SK-N-SH (cell line): Measurements from ENCODE around the gene MRPS9.
A peak's percentile ranks its signal among the peaks of the same experiment; 100 is the strongest.

ENCODE experiments used
- CHD2 ChIP-seq: fragments of 150-350 bp; IDR thresholded peaks from 2 replicates; pipeline ENCODE4 v1.6.1; 2018; ENCODE audit warnings: low read length; ENCODE audit not compliant: partially characterized antibody
- EP300 ChIP-seq, 2 experiments: IDR thresholded peaks; 2 replicates each; pipeline versions ENCODE4 v1.4.0 to v1.6.1; 2012; ENCODE audit warnings: borderline replicate concordance in 1 of 2, low read depth in 1 of 2, low read length in 1 of 2
- EZH2phosphoT487 ChIP-seq: fragments of 200-600 bp; sonication (generic); IDR thresholded peaks from 2 replicates; pipeline ENCODE4 v1.6.1; 2017; ENCODE audit warnings: low read depth, mixed run types, mild to moderate bottlenecking, antibody characterized with exemption, moderate library complexity, borderline replicate concordance
- FOXM1 ChIP-seq: IDR thresholded peaks from 2 replicates; pipeline ENCODE4 v1.4.0; 2012; ENCODE audit warnings: low read depth, mild to moderate bottlenecking
- GABPA ChIP-seq: IDR thresholded peaks from 2 replicates; pipeline ENCODE4 v1.4.0; 2012; ENCODE audit warnings: low read depth, mild to moderate bottlenecking
- NFIC ChIP-seq: IDR thresholded peaks from 2 replicates; pipeline ENCODE4 v1.4.0; 2012; ENCODE audit warnings: borderline replicate concordance
- NRF1 ChIP-seq: IDR thresholded peaks from 2 replicates; pipeline ENCODE4 v1.6.1; 2012; ENCODE audit warnings: low read depth, mild to moderate bottlenecking, low read length
- POLR2AphosphoS5 ChIP-seq: IDR thresholded peaks from 2 replicates; pipeline ENCODE4 v1.6.1; 2012; ENCODE audit warnings: low read depth, low read length
- RFX5 ChIP-seq: IDR thresholded peaks from 2 replicates; pipeline ENCODE4 v1.6.1; 2012; ENCODE audit warnings: mild to moderate bottlenecking, improper control_type of control experiment, low read length
- SMC3 ChIP-seq: IDR thresholded peaks from 2 replicates; pipeline ENCODE4 v1.6.1; 2012; ENCODE audit warnings: low read depth, low read length, improper control_type of control experiment
- TF ChIP-seq, protein P1 (sequence below): fragments of 200-600 bp; sonication (generic); IDR thresholded peaks from 2 replicates; pipeline ENCODE4 v1.6.1; 2017; ENCODE audit warnings: antibody characterized with exemption, mild to moderate bottlenecking, moderate library complexity
- TF ChIP-seq, protein P2 (sequence below): IDR thresholded peaks from 2 replicates; pipeline ENCODE4 v1.4.0; 2012; ENCODE audit warnings: low read depth, borderline replicate concordance

DNA sequence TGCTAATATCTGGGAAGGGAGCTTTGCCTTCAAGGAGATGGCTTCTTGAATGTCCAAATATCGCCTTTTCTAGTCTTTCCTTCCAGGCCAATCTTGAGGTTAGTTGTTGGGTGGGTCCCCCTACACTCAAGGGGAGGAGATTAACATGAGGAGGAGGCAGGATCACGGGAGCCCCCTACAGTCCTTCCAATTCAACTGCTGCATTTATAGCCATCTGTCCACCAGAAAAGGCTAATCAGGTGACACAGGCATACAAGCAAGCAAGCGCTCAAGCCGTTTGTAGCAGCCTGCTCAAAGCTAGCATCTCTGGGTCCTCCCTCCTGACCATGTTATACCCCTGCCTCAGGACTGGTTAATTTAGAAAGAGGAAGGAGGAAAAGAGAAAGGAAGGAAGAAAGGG is 87.6 kb downstream of the MRPS9 start:
- TF ChIP-seq NFIC, result no peak
- TF ChIP-seq, protein P1, sequence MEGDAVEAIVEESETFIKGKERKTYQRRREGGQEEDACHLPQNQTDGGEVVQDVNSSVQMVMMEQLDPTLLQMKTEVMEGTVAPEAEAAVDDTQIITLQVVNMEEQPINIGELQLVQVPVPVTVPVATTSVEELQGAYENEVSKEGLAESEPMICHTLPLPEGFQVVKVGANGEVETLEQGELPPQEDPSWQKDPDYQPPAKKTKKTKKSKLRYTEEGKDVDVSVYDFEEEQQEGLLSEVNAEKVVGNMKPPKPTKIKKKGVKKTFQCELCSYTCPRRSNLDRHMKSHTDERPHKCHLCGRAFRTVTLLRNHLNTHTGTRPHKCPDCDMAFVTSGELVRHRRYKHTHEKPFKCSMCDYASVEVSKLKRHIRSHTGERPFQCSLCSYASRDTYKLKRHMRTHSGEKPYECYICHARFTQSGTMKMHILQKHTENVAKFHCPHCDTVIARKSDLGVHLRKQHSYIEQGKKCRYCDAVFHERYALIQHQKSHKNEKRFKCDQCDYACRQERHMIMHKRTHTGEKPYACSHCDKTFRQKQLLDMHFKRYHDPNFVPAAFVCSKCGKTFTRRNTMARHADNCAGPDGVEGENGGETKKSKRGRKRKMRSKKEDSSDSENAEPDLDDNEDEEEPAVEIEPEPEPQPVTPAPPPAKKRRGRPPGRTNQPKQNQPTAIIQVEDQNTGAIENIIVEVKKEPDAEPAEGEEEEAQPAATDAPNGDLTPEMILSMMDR, result peak; percentile 16; the same call in 1 of the 2 replicates
- TF ChIP-seq, protein P2, sequence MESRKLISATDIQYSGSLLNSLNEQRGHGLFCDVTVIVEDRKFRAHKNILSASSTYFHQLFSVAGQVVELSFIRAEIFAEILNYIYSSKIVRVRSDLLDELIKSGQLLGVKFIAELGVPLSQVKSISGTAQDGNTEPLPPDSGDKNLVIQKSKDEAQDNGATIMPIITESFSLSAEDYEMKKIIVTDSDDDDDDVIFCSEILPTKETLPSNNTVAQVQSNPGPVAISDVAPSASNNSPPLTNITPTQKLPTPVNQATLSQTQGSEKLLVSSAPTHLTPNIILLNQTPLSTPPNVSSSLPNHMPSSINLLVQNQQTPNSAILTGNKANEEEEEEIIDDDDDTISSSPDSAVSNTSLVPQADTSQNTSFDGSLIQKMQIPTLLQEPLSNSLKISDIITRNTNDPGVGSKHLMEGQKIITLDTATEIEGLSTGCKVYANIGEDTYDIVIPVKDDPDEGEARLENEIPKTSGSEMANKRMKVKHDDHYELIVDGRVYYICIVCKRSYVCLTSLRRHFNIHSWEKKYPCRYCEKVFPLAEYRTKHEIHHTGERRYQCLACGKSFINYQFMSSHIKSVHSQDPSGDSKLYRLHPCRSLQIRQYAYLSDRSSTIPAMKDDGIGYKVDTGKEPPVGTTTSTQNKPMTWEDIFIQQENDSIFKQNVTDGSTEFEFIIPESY, result no peak
- TF ChIP-seq EP300 (IDR thresholded peaks at IDR 0.05; ENCODE audit: borderline replicate concordance in 1 of 2, low read depth in 1 of 2, low read length in 1 of 2), result no peak
- no peak for TF ChIP-seq FOXM1
- no peak for TF ChIP-seq CHD2
- no peak for TF ChIP-seq POLR2AphosphoS5
- no peak for TF ChIP-seq EZH2phosphoT487
- TF ChIP-seq NRF1, result no peak
- TF ChIP-seq GABPA, result no peak
- no peak for TF ChIP-seq SMC3
- no peak for TF ChIP-seq RFX5
